ENCODE data around the gene TMCO4.

DNA sequence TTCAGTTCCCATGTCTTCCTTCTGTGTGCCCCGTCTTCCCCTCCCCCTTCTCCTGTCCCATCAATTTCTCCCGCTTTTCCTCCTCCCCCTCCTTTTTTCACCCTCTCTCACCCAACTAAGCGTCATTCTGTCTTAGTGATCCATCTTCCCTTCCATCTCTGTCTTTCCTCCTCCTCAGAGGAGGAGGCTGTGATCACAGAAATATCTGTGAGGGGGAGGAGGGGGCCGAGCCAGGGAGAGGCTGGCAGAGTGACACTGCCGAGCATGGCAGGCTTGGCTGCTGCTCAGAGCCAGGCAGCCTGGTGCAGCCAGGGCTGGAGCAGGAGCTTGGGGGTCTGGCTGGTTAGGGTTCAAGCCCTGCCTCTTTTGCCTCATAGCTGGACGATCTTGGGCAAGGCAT is 127.5 kb downstream of the TMCO4 start:
- TF ChIP-seq, protein P1, sequence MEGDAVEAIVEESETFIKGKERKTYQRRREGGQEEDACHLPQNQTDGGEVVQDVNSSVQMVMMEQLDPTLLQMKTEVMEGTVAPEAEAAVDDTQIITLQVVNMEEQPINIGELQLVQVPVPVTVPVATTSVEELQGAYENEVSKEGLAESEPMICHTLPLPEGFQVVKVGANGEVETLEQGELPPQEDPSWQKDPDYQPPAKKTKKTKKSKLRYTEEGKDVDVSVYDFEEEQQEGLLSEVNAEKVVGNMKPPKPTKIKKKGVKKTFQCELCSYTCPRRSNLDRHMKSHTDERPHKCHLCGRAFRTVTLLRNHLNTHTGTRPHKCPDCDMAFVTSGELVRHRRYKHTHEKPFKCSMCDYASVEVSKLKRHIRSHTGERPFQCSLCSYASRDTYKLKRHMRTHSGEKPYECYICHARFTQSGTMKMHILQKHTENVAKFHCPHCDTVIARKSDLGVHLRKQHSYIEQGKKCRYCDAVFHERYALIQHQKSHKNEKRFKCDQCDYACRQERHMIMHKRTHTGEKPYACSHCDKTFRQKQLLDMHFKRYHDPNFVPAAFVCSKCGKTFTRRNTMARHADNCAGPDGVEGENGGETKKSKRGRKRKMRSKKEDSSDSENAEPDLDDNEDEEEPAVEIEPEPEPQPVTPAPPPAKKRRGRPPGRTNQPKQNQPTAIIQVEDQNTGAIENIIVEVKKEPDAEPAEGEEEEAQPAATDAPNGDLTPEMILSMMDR (conservative IDR thresholded peaks at IDR 0.05 in 1 of 2, IDR thresholded peaks at IDR 0.05 in 1 of 2; ENCODE audit: extremely low read depth in 1 of 2, insufficient read depth in 1 of 2, low read depth in 1 of 2, low read length in 2 of 2), result no peak
- TF ChIP-seq EZH2 (IDR thresholded peaks at IDR 0.05; ENCODE audit: borderline replicate concordance, low read length), result no peak
